Ureter (tissue), 1 donor: Measurements from ENCODE around the gene ADAMTS16. TPM values are rescaled to one million over a fixed set of nuclear protein-coding genes. Genes with fewer than 3 reads are reported as not detected.

Source experiments
- DNase-seq: peaks from one replicate; pipeline ENCODE4 v3.0.0-alpha.2; 2020; ENCODE audit warnings: low spot score
- total RNA-seq: library from RNA; stranded (reverse); gene quantifications from one replicate; pipeline ENCODE4 v1.2.4, GENCODE V29; 2023
- donor health status: DM: yes; HTN: yes; CAD: no.

ADAMTS16 gene
- total RNA-seq, 1 donor from 2014 or later: 0.52 TPM

DNA sequence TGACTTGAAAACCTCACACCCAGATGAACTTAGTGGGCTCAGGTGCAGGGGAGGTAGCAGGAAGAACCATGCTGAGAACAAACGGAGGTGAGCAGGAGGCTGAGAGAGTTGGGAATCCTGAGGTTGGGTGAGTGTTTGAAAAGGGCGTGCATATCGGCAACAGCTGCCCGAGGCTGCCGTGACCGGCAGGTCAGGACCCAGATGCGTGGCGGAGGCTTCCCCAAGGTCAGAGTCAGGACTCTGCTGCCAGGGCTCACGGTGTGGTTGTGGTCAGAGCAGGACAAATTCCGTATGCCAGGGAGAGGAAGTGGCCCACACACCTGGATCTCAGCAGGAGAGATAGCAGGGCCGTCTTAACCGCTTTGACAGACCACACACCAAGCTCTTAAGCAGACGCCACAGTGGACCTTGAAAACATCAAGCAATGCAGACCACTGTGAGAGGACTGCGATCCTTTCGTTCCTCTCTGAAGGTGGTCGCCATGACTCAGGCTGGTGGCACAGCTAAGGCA, 43.1 kb downstream of the ADAMTS16 start:
- DNase-seq: no peak

GRCh38 chr5:5183933-5184332, 43.8 kb downstream of the ADAMTS16 start:
- no peak for DNase-seq

DNA sequence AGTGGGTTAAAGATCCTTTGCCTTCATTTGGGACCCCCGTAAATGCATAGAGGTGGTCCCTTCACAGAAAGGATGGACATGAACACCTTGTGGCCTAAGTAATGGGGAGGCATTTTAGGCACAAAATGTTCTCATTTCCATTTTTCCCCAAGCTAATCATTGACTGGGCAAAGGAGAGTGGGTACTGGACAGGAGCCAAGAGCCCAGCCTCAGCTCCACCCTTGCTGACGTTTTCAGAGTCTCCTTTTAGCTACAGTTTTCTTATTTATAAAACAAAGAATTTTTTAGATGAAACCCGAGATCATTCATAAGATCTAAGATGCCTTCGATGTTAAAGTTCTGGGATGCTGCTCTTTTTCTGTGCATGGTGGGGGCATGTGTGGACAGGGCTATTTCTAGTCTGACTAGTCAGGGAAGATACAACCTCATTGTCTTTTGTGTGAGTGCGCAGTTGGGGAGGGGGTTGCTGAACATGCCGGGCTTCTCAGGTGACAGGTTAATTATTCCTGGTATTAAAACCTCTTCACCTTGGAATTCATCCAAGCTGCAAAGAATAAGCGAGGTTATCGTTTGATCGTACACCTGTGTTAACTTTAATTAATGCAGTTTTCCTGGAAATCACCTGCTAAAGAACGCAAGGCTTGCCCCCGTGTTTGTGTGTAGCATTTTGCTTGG, 48.4 kb downstream of the ADAMTS16 start:
- DNase-seq: no peak

DNA sequence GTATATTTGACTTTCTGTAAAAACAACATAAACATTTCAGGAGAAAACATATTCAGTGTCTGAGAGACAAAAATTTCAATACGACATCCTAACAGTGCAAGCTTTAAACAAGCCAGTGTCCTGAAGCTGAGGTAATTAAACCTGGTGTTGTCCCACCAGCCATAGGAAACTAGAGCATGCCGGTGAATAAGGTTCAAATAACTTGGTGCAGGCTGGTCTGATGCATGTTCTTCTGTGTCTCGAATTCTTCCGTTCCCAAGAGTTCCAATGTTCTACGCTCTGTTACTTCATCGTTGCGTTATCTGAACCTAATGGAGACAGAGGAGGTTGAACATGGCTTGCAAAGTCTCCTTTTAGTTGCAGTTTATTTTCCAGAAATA, 48.9 kb downstream of the ADAMTS16 start:
- no peak for DNase-seq

GRCh38 chr5:5191906-5192305, 51.8 kb downstream of the ADAMTS16 start:
- DNase-seq: no peak

- DNase-seq: no peak
Measured at GRCh38 chr5:5192681-5193080, 52.6 kb downstream of the ADAMTS16 start.

GRCh38 chr5:5195128-5195918, 55.2 kb downstream of the ADAMTS16 start:
- no peak for DNase-seq

- DNase-seq: no peak
Measured at GRCh38 chr5:5198135-5198534, 58.0 kb downstream of the ADAMTS16 start.

GRCh38 chr5:5198815-5199214, 58.7 kb downstream of the ADAMTS16 start:
- DNase-seq: no peak

GRCh38 chr5:5199495-5199894, 59.4 kb downstream of the ADAMTS16 start:
- DNase-seq: no peak

- no peak for DNase-seq
Measured at GRCh38 chr5:5200133-5200532, 60.0 kb downstream of the ADAMTS16 start.

DNA sequence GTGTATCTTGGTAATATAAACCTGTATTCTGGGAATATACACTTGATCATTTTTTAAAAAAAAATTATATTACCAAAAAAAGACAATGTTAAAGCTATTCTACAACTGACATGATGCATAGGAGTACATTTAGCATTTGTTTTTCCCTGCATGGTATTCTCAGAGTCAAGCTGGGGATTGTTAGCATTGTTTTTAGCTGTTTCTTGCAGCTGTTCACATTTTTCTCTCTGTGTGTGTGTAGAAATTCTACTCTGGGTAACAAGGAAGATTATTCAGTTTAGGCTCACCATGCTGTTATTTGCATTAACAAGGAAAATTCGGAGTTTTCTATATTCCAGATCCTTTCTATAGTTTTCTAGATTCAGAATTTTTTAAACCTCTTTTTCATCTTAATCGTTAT, 62.2 kb downstream of the ADAMTS16 start:
- DNase-seq: no peak

DNA sequence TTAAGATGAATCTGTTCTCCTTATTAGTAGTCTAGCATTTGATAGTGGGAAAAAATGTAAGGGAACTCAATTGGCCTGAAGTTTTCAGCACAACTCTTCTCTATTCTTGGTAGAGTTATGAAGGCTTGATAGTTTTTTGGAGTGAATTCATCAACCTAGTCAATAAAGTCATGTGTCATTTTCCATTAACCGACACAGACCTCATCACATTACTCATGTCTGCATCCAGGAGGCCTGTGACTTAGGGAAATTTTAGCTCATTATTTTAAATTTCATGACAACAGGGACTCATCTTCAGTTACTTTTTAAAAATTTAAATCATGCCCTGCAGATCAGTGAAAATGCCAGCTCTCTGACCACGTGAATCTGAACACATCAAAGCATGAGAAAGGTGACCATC, 63.3 kb downstream of the ADAMTS16 start:
- DNase-seq: no peak

- DNase-seq: no peak
Measured at GRCh38 chr5:5207828-5208227, 67.7 kb downstream of the ADAMTS16 start.

DNA sequence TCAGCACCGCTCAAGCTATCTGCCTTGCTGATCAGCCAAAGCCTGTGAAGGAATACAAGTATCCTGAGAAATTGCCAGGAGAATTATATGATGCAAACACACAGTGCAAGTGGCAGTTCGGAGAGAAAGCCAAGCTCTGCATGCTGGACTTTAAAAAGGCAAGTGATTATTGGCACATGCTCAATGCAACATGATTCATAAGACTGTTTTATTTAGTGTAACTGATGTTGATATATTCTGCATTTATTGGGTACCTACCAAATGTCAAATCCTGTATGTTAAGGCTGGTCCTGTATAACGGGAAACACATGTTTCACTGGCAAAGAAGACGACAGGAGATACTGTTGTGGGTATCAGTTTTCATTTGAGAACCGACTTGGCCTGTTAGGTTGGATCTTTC, 69.0 kb downstream of the ADAMTS16 start:
- no peak for DNase-seq

DNA sequence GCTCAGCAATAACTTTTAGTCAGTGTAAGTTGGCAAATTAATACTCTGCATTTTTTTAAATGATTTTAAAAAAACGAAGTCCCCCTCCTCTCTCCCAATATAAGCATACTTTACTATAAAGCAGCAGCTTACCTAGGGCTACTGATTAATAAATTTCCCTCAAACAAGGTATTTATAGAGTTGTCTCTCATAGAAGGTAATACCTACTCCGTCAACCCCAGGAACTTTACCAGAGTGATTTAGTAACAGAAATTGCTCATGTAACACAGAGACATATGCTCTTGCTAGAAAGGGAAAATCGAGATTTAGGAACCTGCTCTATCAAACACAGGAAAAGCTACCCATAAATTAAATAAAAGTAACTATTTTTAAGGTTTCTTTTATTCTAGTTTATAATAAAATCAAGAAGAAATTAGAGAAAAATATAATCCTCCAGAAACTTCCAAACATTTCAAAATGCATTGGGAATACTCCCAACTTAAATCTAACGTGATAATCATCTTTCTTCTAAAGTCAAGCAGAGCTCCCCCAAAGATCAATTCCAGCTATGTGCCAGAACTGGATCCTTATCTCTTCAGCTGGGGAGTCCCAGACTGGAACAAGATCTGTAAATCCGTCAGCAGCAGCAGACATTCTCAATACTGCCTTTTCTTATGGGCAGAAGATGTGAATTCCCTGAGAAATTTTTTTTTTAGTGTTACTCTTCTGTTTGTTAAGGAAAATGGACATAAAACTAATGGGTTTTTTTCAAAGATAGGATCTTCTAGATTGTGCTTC, 69.6 kb downstream of the ADAMTS16 start:
- DNase-seq: no peak

- DNase-seq: no peak
Measured at GRCh38 chr5:5217371-5217770, 77.2 kb downstream of the ADAMTS16 start.

DNA sequence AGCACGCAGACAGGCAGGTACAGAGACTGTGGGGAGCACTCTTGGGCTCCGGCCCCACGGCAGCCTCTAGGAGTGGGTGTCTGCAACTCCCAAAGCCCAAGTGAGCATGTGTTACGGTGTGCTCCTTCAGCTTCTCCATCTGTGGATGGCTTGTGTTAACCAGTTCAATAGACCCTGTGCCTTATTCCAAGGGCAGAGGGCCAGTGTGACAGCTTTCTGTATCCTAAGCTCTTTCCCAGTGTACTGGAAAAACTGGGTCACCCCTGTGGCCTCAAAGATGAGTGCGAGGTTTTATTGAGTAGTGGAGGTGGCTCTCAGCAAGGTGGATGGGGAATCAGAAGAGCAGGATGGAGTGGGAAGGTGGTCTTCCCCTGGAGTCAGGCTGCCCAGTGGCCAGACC, 78.3 kb downstream of the ADAMTS16 start:
- DNase-seq: no peak

- DNase-seq: no peak
Measured at GRCh38 chr5:5219541-5219940, 79.4 kb downstream of the ADAMTS16 start.

DNA sequence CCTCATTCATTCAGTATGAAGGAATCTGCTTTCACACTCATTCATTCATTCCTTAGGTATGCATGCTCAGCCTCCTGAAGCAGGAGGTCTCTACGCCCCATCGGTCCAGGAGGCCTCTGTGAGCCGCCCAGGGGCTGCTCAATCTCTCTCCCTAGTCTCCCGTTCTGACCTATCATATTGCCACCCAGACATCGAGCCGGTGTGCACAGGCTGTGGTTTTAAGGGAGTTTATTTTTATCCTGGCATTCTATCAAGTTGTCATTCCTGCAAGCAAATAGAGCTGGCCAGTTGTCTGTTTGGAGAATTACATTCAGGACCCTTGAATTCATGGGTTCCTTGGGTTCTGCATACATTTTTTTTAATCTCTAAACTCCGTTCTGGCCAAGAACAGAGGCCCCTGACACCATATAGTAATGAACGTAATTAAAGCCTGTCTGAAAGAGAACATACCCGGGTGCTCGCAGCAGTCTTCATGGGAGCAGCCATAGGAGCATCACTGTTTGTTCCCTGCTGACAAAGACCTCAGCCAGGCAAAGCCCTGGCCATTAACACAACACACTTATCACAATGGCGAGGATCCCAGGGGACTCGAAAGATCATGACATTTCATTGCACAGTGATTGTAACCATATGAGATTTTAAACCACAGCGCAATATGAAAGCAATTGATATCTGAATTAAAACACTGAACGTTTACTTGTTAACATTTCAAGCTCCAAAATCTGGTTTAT, 80.9 kb downstream of the ADAMTS16 start:
- no peak for DNase-seq

DNA sequence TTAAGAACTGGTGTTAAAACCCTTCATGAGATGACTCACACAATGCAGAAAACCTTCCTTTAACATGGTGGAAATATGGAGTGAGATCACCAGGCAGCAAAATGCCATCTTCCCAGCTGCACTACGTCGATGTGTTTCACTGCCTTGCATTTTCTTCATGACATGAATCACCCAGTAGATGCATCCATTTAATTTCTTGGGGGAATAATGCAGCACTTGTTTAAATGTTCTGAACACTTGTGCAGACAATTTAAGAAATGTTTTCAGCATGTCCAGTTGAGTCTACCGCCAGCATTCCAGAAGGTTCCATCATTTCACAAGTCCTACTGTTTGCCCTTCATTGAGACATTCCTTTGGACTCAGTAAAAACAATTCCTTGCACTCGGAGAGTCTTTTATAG, 81.6 kb downstream of the ADAMTS16 start:
- DNase-seq: no peak

DNA sequence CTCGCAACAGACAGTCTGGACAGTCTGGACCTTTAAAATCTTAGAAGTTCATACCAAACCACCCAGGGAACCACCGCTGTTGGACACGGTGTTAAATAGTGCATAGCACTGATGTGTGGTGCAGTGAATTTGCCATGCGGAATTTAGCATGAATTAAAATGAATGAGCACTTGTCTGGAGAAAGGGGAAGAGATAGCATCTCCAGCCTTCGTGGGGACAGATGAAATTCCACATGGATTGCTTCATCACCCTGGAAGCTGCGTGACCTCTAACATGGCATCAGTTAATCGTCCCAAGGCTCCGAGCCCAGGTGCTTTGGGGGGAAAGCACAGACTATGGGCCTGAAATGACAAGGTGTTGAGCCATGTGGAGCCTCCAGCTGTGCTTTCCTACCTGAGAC, 91.4 kb downstream of the ADAMTS16 start:
- no peak for DNase-seq
